Large intestine (tissue), 3 donors: ENCODE results near the gene CD34. TPM values are rescaled to one million over a fixed set of nuclear protein-coding genes. Genes with fewer than 3 reads are reported as not detected.

Experiments
- DNase-seq, 2 donors: peaks; one replicate each; pipeline versions ENCODE4 v3.0.0 to v3.0.0-alpha.2; 2013
- H3K27ac ChIP-seq: one replicate; pipeline ENCODE4 v1.5.1; 2013; ENCODE audit warnings: low read length
- H3K27me3 ChIP-seq: 2 replicates; pipeline ENCODE4 v1.6.1; 2013; ENCODE audit warnings: low read length; ENCODE audit not compliant: control insufficient read depth, insufficient read depth
- H3K36me3 ChIP-seq: 2 replicates; pipeline ENCODE4 v1.6.1; 2013; ENCODE audit warnings: low read length; ENCODE audit not compliant: control insufficient read depth, insufficient read depth
- H3K4me1 ChIP-seq: one replicate; pipeline ENCODE4 v1.6.1; 2013; ENCODE audit warnings: low read length; ENCODE audit not compliant: control insufficient read depth, insufficient read depth
- H3K4me3 ChIP-seq: one replicate; pipeline ENCODE4 v1.5.1; 2013; ENCODE audit warnings: low read length
- H3K9me3 ChIP-seq: one replicate; pipeline ENCODE4 v1.6.1; 2013; ENCODE audit warnings: mild to moderate bottlenecking, low read depth, low read length, moderate library complexity; ENCODE audit not compliant: control insufficient read depth
- WGBS: methylation state at CpG from one replicate; pipeline ENCODE4 v1.1.5; 2013; ENCODE audit warnings: low lambda C conversion rate; ENCODE audit not compliant: insufficient coverage; 5-methylcytosine and 5-hydroxymethylcytosine counted together
- polyA plus RNA-seq: library from polyadenylated mRNA; unstranded; fragments of 120-200 nt; gene quantifications from one replicate; pipeline ENCODE4 v1.2.1, GENCODE V29; 2013

The CD34 gene
- polyA plus RNA-seq, 1 donor: 33.1 TPM

DNA sequence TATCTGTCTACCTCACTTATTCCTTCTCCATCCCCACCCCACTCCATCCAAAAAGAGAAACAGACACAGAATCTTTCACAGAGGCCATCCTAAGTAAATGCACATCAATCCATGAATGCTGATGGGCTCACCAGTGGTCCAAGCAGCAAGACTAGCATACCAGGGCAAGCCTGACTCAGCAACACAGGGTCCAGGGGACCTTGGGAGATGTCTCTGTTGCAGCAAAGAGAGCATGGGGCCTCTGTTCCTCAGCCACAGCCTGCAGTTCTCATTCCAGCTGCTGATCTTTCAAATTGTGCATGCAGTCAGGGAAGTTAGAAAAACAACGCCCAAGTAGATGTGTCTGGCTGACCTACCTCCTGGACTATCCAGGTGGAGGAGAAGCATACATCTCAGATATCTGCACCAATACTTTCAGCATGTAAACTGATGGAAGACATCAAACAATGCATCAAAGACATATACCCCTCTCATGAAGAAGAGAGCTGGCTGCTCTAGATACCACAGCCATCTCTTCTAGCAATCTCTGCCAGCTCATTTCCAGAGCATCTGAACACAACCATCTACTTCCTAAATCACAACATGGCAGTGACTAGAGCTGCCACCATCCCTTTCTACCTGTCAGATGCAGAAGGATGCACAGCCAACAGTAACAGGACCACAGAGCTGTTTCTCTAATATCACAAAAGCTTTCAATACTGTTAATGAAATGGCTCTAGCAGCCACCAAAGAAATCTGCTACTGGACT, 54.5 kb downstream of the CD34 start:
- Histone ChIP-seq H3K27ac (no peak overlapping the region), H3K9me3 (no peaks in the 10 kb centered on the region), H3K27me3 (no peaks in the 10 kb centered on the region), H3K4me1 (peaks cover 10% of the 10 kb centered on the region), H3K36me3 (no peaks in the 10 kb centered on the region), H3K4me3 (no peak overlapping the region)
- no peak for DNase-seq
- WGBS: no CpG with 5 or more reads among the region's 1 CpG

DNA sequence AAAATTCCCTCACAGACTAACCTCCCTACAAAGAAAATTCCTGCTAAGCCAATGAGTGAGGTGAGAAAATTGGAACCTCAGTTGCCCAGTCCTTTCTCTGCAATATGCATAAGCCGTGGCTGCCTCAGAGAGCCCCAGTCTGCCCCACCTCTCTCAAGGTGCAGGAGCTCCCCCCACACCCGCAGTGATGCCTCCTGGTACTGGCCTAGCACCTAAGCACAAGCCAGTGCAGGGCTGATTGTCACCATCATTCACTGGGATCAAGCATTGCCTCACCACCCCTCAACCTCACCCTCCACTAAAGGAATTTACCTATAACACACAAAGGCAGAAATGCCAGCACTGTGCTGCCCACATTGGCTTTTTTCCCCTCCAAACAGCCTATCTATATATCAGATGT, 56.9 kb downstream of the CD34 start:
- Histone ChIP-seq H3K27ac (no peak overlapping the region), H3K27me3 (no peaks in the 10 kb centered on the region), H3K4me1 (peaks cover 16% of the 10 kb centered on the region), H3K36me3 (peaks cover 7% of the 10 kb centered on the region), H3K4me3 (no peak overlapping the region), H3K9me3 (no peaks in the 10 kb centered on the region)
- no CpG with 5 or more reads among the region's 2 CpGs for WGBS
- no peak for DNase-seq

DNA sequence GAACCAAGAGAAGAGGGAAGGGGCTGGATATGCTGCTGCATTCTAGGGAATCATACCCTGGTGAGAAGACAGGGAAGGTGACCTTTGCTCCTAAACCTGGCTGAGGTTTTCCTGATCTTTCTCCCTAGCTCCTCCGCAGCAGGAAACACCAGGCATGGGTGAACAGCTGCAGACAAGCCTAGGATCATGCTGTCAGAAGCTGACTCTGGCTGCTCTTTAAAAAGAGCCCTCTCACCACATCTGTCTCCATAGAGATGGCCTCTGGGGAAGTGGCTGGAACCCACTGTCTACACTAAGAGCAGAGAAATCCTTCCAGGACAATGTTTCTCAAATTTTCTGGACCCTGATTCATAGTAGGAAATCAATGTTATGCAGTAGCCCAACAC, 57.6 kb downstream of the CD34 start:
- peaks cover 22% of the 10 kb centered on the region for H3K4me1 ChIP-seq
- peak in 1 of 2 donors; percentile 73 for DNase-seq
- no CpG with 5 or more reads among the region's 1 CpG for WGBS
- no peaks in the 10 kb centered on the region for H3K9me3 ChIP-seq
- peaks cover 7% of the 10 kb centered on the region for H3K36me3 ChIP-seq
- H3K27ac ChIP-seq: peak overlapping the region; percentile 27
- no peak overlapping the region for H3K4me3 ChIP-seq
- no peaks in the 10 kb centered on the region for H3K27me3 ChIP-seq

DNA sequence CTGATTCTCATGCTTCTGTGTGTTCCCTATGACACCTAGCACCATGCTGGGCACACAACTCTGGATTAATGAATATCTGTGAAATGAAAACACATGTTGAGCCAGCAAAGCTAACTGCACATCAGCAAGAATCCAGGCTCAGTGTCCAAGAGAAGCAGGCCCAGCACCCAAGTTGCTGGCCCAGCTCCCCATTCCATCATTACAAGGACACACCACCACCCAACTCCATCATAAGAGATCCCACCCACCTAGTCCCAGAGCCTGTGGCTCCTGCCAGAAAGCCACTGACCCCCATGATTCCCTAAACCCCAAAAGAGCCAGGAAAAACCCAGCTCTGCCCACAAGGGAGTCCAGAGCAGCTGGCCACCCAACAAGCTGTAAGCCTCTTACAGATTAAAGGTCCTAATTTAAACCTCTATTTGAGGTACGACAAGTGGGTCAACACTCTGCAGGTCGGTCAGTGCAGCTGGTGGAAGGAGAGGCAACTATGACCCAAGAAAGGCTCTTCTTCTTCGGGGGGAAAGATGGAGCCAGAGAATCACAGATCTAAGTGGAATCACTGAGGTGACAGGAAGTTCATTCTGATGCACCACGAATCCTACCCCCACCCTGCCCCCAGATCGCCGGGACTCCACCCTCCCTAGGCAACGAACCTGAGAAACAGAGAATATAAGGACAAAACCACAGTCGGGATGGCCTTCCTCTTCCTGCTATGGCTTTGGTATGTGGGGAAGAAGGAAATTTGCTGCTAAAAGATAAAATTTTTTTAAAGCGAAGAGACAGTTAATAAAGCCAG, 58.2 kb downstream of the CD34 start:
- Histone ChIP-seq H3K4me1 (peaks cover 26% of the 10 kb centered on the region), H3K9me3 (no peaks in the 10 kb centered on the region), H3K27me3 (no peaks in the 10 kb centered on the region), H3K27ac (no peak overlapping the region), H3K4me3 (no peak overlapping the region), H3K36me3 (peaks cover 7% of the 10 kb centered on the region)
- WGBS: 88% methylated on average over 1 of the region's 9 CpGs
- no peak for DNase-seq

DNA sequence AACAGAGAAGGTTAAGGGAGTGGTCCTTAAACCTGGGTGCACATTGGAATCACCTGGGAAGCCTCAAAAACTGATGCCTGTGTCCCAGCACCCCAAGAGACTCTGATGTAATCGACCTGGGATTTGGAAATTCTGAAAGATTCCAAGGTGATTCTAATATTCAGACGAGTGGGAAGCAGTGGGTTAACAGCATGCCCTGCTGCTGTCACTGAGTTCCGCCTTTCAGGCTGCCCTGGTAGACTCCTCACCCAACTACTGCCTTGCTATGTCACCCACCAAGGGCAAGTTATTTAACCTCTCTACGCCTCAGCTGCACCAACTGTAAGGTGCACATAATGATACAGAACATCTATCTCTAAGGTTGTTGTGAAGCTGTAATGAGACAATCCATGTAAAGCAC, 59.2 kb downstream of the CD34 start:
- H3K36me3 ChIP-seq: peaks cover 7% of the 10 kb centered on the region
- no peaks in the 10 kb centered on the region for H3K27me3 ChIP-seq
- no peak for DNase-seq
- no peak overlapping the region for H3K27ac ChIP-seq
- H3K4me1 ChIP-seq: peaks cover 26% of the 10 kb centered on the region
- H3K9me3 ChIP-seq: no peaks in the 10 kb centered on the region
- WGBS: no CpG with 5 or more reads among the region's 4 CpGs
- H3K4me3 ChIP-seq: no peak overlapping the region

DNA sequence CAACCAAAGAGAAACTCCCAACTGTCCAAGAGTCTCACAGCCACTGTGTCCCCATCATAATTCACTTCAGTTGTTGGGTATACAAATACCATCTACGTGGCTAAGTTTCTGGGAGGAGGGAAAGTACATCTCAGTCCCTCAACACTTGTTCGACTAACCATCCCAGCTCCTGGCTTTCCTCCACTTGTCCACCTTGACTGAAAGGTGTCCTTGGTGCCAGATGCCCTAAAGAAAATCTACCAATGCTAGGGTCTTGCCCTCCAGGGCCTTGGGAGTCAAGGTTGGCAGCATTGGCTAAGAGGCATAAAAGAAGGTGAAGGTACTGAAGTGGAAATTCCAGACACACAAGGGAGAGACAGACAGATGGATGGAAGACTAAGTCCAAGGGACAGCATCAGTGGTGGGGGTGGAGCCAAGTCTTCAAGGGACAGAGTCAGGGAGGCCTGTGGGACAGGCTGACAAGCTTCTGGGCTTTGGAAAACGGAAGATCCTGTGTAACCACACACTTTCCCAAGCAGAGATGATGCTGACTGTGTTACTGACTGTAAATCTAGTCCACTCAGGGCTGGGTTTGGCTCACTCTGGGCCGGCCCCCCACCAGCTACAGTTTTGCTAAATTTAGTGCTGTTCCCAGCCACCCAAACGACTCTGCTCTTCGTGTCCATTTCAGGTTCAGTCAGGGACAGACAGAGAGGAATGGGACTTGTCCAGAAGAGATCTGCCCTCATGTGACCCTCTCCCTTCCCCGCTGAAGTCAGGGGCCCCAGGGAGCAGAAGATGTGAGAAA, 60.1 kb downstream of the CD34 start:
- no CpG with 5 or more reads among the region's 7 CpGs for WGBS
- H3K27ac ChIP-seq: no peak overlapping the region
- H3K27me3 ChIP-seq: no peaks in the 10 kb centered on the region
- H3K9me3 ChIP-seq: no peaks in the 10 kb centered on the region
- peaks cover 7% of the 10 kb centered on the region for H3K36me3 ChIP-seq
- no peak overlapping the region for H3K4me3 ChIP-seq
- peaks cover 26% of the 10 kb centered on the region for H3K4me1 ChIP-seq
- DNase-seq: no peak

DNA sequence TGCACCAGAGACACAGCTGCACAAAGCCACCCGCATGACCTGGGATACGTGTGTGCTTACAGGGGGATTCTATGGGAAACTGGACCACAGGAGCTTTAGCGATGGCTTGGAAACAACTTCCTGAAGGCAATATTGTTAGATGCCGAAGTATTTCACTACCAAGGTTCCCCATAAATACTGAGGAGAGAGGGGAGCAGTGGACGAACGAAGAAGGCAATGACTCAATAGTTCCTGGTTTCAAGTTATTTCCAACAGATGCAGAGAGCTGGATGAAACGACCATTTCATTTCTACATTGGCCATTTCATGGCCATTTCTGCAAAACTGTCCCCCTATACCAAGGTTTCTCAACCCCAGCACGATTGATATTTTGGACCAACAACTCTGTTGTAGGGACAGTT, 61.3 kb downstream of the CD34 start:
- no peak for DNase-seq
- no peak overlapping the region for H3K4me3 ChIP-seq
- H3K4me1 ChIP-seq: peaks cover 26% of the 10 kb centered on the region
- H3K36me3 ChIP-seq: peaks cover 7% of the 10 kb centered on the region
- H3K27ac ChIP-seq: peak overlapping the region; percentile 68
- no peaks in the 10 kb centered on the region for H3K27me3 ChIP-seq
- no peaks in the 10 kb centered on the region for H3K9me3 ChIP-seq
- no CpG with 5 or more reads among the region's 8 CpGs for WGBS

DNA sequence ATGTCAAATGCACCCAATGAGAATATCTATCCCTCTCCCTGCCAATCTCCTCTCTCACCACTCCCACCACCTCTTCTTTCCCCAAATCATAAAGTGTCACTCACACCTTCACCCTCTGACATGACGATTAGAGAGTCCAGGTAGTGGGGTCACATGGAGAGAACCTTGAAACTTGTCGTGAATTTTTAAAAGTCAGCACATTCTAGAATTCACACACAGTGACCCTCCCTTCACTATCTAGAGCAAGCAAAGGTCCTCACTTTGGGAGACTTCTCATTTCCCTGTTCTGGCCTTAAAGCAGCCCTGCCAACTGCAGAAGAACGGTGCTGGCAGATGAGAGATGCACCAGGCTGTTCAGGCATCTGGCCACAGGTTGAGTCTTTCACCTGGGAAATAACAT, 61.9 kb downstream of the CD34 start:
- Histone ChIP-seq H3K9me3 (no peaks in the 10 kb centered on the region), H3K36me3 (peaks cover 7% of the 10 kb centered on the region), H3K27ac (peak overlapping the region; percentile 68), H3K4me1 (peaks cover 25% of the 10 kb centered on the region), H3K4me3 (no peak overlapping the region), H3K27me3 (no peaks in the 10 kb centered on the region)
- DNase-seq: peak in 1 of 2 donors; percentile 64
- no CpG with 5 or more reads among the region's 3 CpGs for WGBS

DNA sequence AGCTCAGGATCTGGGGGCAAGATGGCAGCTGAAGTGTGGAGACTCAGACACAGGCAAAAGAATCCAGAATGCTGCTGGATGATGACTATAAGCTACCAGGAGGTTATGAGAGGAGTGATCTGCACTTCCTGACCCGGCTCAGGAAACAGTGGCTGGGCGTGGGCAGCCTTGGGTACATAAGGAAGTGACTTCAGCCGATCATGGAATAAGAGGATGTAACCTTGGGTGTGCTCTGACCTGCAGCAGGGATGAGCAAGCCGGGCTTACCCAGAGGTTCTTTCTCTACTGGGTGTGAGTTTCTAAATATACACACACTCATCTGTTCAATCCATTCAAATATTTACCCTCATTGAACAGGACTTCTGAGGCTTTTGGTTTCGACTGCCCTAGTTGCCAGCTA, 62.7 kb downstream of the CD34 start:
- peaks cover 18% of the 10 kb centered on the region for H3K4me1 ChIP-seq

DNA sequence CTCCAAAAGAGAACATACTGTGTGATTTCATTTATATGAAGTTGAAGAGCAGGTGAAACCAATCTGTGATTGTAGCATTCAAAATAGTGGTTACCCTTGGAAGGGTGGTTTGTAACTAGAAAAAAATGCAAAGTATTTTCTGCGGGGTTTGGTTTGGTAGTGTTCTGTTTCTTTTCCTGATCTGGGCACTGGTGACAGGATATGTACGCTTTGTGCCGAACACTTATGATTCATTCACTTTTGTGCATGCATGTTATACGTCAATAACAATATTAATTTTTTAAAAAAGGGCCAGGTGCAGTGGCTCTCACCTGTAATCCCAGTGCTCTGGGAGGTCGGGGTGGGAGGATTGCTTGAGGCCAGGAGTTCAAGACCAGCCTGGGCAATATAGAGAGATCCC, 63.8 kb downstream of the CD34 start:
- Histone ChIP-seq H3K4me1 (peaks cover 18% of the 10 kb centered on the region), H3K9me3 (no peaks in the 10 kb centered on the region), H3K27ac (no peak overlapping the region), H3K27me3 (no peaks in the 10 kb centered on the region), H3K4me3 (no peak overlapping the region), H3K36me3 (peaks cover 7% of the 10 kb centered on the region)
- no peak for DNase-seq
- 80% methylated on average over 1 of the region's 5 CpGs for WGBS

More for the DNA sequence above, 62.7 kb downstream of the CD34 start:
- no peak overlapping the region for H3K4me3 ChIP-seq
- H3K36me3 ChIP-seq: peaks cover 7% of the 10 kb centered on the region
- H3K27me3 ChIP-seq: no peaks in the 10 kb centered on the region
- no CpG with 5 or more reads among the region's 5 CpGs for WGBS
- H3K9me3 ChIP-seq: no peaks in the 10 kb centered on the region
- DNase-seq: peak; percentile 79 to 88
- peak overlapping the region; percentile 68 for H3K27ac ChIP-seq
